HCT116 (cell line): ENCODE results near the gene GPR157. TPM values are rescaled to one million over a fixed set of nuclear protein-coding genes. Genes with fewer than 3 reads are reported as not detected.

Source experiments
- ATAC-seq: fragments of 200-7000 bp; cut with Tn5 transposase; 2 replicates; pipeline ENCODE4 v1.9.1; 2020; ENCODE audit warnings: mild to moderate bottlenecking, moderate library complexity
- BruUV-seq: library from RNA; stranded (reverse); fragments of 400-500 nt; replicated peaks from 2 replicates; lab custom pipeline; 2021; lab: Mats Ljungman, UMichigan
- CTCF ChIA-PET: fragments of 300-600 bp; sonication (Branson Sonifier 250); formaldehyde crosslinking; loops from one replicate; lab custom pipeline; 2021; ENCODE audit warnings: antibody characterized with exemption; lab: Charles Lee
- POLR2A ChIA-PET: fragments of 300-600, 350-600 bp; sonication (Branson Sonifier 250); formaldehyde crosslinking; loops from one replicate; lab custom pipeline; 2021; ENCODE audit warnings: antibody characterized with exemption; lab: Charles Lee
- RAD21 ChIA-PET, 2 experiments: fragments of 300-600 bp; sonication (Branson Sonifier 250); formaldehyde crosslinking; loops; one replicate each; lab custom pipeline; 2023; ENCODE audit warnings: low total read pairs in 2 of 2; ENCODE audit not compliant: uncharacterized antibody in 2 of 2, unreplicated experiment in 2 of 2, low non-redundant PET in 1 of 2; lab: Charles Lee
- DNase-seq: peaks from one replicate; pipeline ENCODE4 v3.0.0-alpha.2; 2010; ENCODE audit warnings: low read depth, low spot score
- H2AFZ ChIP-seq: fragments of 200-600 bp; shearing (Covaris generic), sonication (generic); 2 replicates; pipeline ENCODE4 v1.6.1; 2017; ENCODE audit warnings: low read depth, mixed run types, mixed read lengths, antibody characterized with exemption, low read length; ENCODE audit not compliant: poor library complexity, severe bottlenecking
- H3K27ac ChIP-seq: 2 replicates; pipeline ENCODE4 v1.5.1; 2012; ENCODE audit warnings: low read depth, low read length
- H3K27me3 ChIP-seq: fragments of 200-600 bp; sonication (generic); 2 replicates; pipeline ENCODE4 v1.6.1; 2016; ENCODE audit warnings: mixed run types, low read length, mixed read lengths; ENCODE audit not compliant: insufficient read depth
- H3K36me3 ChIP-seq, 2 experiments: fragments of 200-500 bp in 1 of 2; fragments of 200-600 bp in 1 of 2; sonication (Bioruptor generic) in 1 of 2; sonication (generic) in 1 of 2; 2 replicates each; pipeline versions ENCODE4 v1.5.1 to v1.6.1; 2014 to 2016; ENCODE audit warnings: low read length in 2 of 2, inconsistent platforms in 1 of 2, mixed read lengths in 1 of 2, mixed run types in 1 of 2; ENCODE audit not compliant: insufficient read depth in 2 of 2, control insufficient read depth in 1 of 2
- H3K4me1 ChIP-seq, 2 experiments: fragments of 200-600 bp in 1 of 2; sonication (generic) in 1 of 2; 2 replicates each; pipeline versions ENCODE4 v1.5.1 to v1.6.1; 2012 to 2017; ENCODE audit warnings: low read length in 2 of 2, inconsistent platforms in 1 of 2, mild to moderate bottlenecking in 1 of 2, mixed read lengths in 1 of 2, mixed run types in 1 of 2, moderate library complexity in 1 of 2; ENCODE audit not compliant: insufficient read depth in 2 of 2, control insufficient read depth in 1 of 2
- H3K4me2 ChIP-seq: fragments of 200-600 bp; sonication (generic); 2 replicates; pipeline ENCODE4 v1.6.1; 2017; ENCODE audit warnings: mixed run types, low read length, mixed read lengths
- H3K4me3 ChIP-seq, 2 experiments: fragments of 200-600 bp in 1 of 2; sonication (generic) in 1 of 2; replicated peaks in 1 of 2; 2 replicates each; pipeline ENCODE4 v1.5.1; 2011 to 2016; ENCODE audit warnings: low read length in 2 of 2, control low read depth in 1 of 2, low read depth in 1 of 2, mild to moderate bottlenecking in 1 of 2, mixed read lengths in 1 of 2, mixed run types in 1 of 2
- H3K79me2 ChIP-seq: fragments of 200-600 bp; sonication (generic); 2 replicates; pipeline ENCODE4 v1.6.1; 2017; ENCODE audit warnings: mild to moderate bottlenecking, mixed run types, low read length, moderate library complexity, mixed read lengths; ENCODE audit not compliant: insufficient read depth
- H3K9ac ChIP-seq: fragments of 200-600 bp; sonication (generic); 2 replicates; pipeline ENCODE4 v1.6.1; 2016; ENCODE audit warnings: low read length, mixed read lengths
- H3K9me2 ChIP-seq: fragments of 200-600 bp; sonication (generic), shearing (Covaris generic); 2 replicates; pipeline ENCODE4 v1.6.1; 2017; ENCODE audit warnings: mixed run types, mild to moderate bottlenecking, moderate library complexity; ENCODE audit not compliant: insufficient read depth
- H3K9me3 ChIP-seq, 2 experiments: fragments of 200-500 bp in 1 of 2; fragments of 200-600 bp in 1 of 2; sonication (Bioruptor generic) in 1 of 2; sonication (generic) in 1 of 2; 2 replicates each; pipeline ENCODE4 v1.6.1; 2014 to 2017; ENCODE audit warnings: low read length in 2 of 2, mixed read lengths in 2 of 2, inconsistent platforms in 1 of 2, low read depth in 1 of 2, mild to moderate bottlenecking in 1 of 2, mixed run types in 1 of 2, moderate library complexity in 1 of 2; ENCODE audit not compliant: control insufficient read depth in 1 of 2, insufficient read depth in 1 of 2
- H4K20me1 ChIP-seq: fragments of 200-600 bp; sonication (generic), shearing (Covaris generic); 2 replicates; pipeline ENCODE4 v1.6.1; 2017; ENCODE audit warnings: mixed run types, mild to moderate bottlenecking, moderate library complexity; ENCODE audit not compliant: insufficient read depth
- ATF3 ChIP-seq: IDR thresholded peaks from 2 replicates; pipeline ENCODE4 v1.6.1; 2012
- CBX3 ChIP-seq: IDR thresholded peaks from 2 replicates; pipeline ENCODE4 v1.6.1; 2012; ENCODE audit warnings: low read depth
- CEBPB ChIP-seq: IDR thresholded peaks from 2 replicates; pipeline ENCODE4 v1.6.1; 2012; ENCODE audit warnings: low read depth
- EGR1 ChIP-seq: IDR thresholded peaks from 2 replicates; pipeline ENCODE4 v1.6.1; 2012; ENCODE audit warnings: low read depth
- FOSL1 ChIP-seq: IDR thresholded peaks from 2 replicates; pipeline ENCODE4 v1.6.1; 2012; ENCODE audit warnings: low read depth
- MAX ChIP-seq: IDR thresholded peaks from 2 replicates; pipeline ENCODE4 v1.6.1; 2012
- SIN3A ChIP-seq: IDR thresholded peaks from 2 replicates; pipeline ENCODE4 v1.6.1; 2012; ENCODE audit warnings: low read depth
- ZFX ChIP-seq: fragments of 450-650 bp; IDR thresholded peaks from 2 replicates; pipeline ENCODE4 v1.6.1; 2017
- intact Hi-C: fragments of 100-400 bp; cut with micrococcal nuclease; formaldehyde crosslinking; loops from 2 replicates; pipeline ENCODE4 v1.10.0; 2022
- microRNA counts: library from miRNA; unstranded; fragments of <30 nt; microRNA quantifications from one replicate; lab custom pipeline; 2015
- total RNA-seq: library from RNA; stranded (reverse); gene quantifications from one replicate; pipeline ENCODE4 v1.2.1, GENCODE V29; 2021; ENCODE audit not compliant: unreplicated experiment

The GPR157 gene
- total RNA-seq, 1 experiment from 2014 or later = 7.7 TPM

GRCh38 chr1:9051379-9051778 lies 77.5 kb downstream of the GPR157 start:
- ChIA-PET CTCF (no interaction called here), POLR2A (interaction anchor here (1.5 kb wide), 1 partner anchor 13 kb away, joined by 3 read pairs; no protein-coding TSS in a partner anchor), RAD21 (no interaction called here)
- H2AFZ ChIP-seq = no peak overlapping the region
- no peaks in the 10 kb centered on the region for H3K9me3 ChIP-seq
- H3K4me1 ChIP-seq = no peaks in the 10 kb centered on the region; a peak in 1 of 4 replicates
- no peaks in the 10 kb centered on the region for H3K27me3 ChIP-seq
- no peak for DNase-seq
- H3K9me2 ChIP-seq = no peaks in the 10 kb centered on the region
- H3K4me3 ChIP-seq = no peak overlapping the region
- TF ChIP-seq CBX3 = no peak
- TF ChIP-seq FOSL1 = no peak
- no peaks in the 10 kb centered on the region for H3K79me2 ChIP-seq
- H4K20me1 ChIP-seq = no peaks in the 10 kb centered on the region
- intact Hi-C loops = no loop called here
- no peak for ATAC-seq
- H3K36me3 ChIP-seq = no peaks in the 10 kb centered on the region
- H3K4me2 ChIP-seq = no peak overlapping the region
- no TSS peak for BruUV-seq
- H3K9ac ChIP-seq = no peak overlapping the region
- H3K27ac ChIP-seq = no peak overlapping the region

- Histone ChIP-seq H3K27ac (no peak overlapping the region), H3K9me3 (no peaks in the 10 kb centered on the region)
- no peak for TF ChIP-seq EGR1
- no peak for TF ChIP-seq ZFX
- TF ChIP-seq CEBPB = no peak
- no peak for TF ChIP-seq SIN3A
- TF ChIP-seq CBX3 = no peak
- no peak for TF ChIP-seq MAX
- TF ChIP-seq ATF3 = no peak
- TF ChIP-seq, all 23 proteins: peak for 0
- intact Hi-C loops = no loop called here
- Histone ChIP-seq H3K36me3 (no peaks in the 10 kb centered on the region), H3K9ac (no peak overlapping the region), H2AFZ (no peak overlapping the region), H3K9me2 (no peaks in the 10 kb centered on the region), H3K4me2 (no peak overlapping the region), H3K79me2 (no peaks in the 10 kb centered on the region), H3K27me3 (no peaks in the 10 kb centered on the region), H3K4me3 (no peak overlapping the region), H4K20me1 (no peaks in the 10 kb centered on the region), H3K4me1 (no peaks in the 10 kb centered on the region; a peak in 1 of 4 replicates)
- no peak for ATAC-seq
- POLR2A ChIA-PET = interaction anchor here (1.5 kb wide), 1 partner anchor 12 kb away, joined by 3 read pairs; no protein-coding TSS in a partner anchor
- no TSS peak for BruUV-seq
- no peak for DNase-seq
- RAD21 ChIA-PET = no interaction called here
- CTCF ChIA-PET = no interaction called here
These were observed 78.1 kb downstream of the GPR157 start for GRCh38 chr1:9050803-9051202.

MicroRNAs within 50 kb of the gene (microRNA counts, 767-probe panel; counts per million panel counts)
- microRNA hsa-miR-34a-5p (lab: Ali Mortazavi, UCI) = 15,227 counts per million, percentile 23 among the panel's probes with 10 or more counts

Other genes starting within 250 kb of the GPR157 start
- gene CA6, start 183.2 kb downstream of the GPR157 start, total RNA-seq = not detected
- not detected for gene SLC2A7, start 102.7 kb downstream of the GPR157 start, total RNA-seq
- not detected for gene SLC2A5, start 59.5 kb downstream of the GPR157 start, total RNA-seq
- gene H6PD, start 105.7 kb upstream of the GPR157 start, total RNA-seq = 16.2 TPM
- 10.8 TPM for gene SPSB1, start 163.8 kb upstream of the GPR157 start, total RNA-seq